Central memory CD4-positive, alpha-beta T cell (primary cell): ENCODE measurements around the gene DPP6.

Experiments
- DNase-seq: peaks from one replicate; pipeline ENCODE4 v3.0.0; 2022

Gene DPP6

DNA sequence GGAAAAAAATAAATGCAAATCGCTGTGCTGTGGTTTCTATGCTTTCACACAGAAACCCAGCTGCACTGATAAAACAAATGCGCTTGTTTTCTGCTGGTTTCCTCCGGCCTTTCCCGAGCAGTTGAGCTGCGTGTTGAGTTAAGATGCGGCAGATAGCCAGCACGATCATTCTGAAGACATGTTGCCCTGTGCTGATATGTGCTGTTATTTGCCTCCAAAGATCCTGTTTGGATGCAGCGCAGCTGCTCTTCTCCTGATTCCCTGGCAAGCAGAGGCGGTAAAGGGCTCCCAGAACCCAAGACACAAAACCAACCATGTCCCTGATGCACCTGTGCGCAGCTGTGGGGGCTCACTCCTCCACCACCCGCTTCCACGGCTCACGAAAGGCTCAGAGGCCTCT lies 725.3 kb downstream of the DPP6 start:
- DNase-seq: no peak

DNA sequence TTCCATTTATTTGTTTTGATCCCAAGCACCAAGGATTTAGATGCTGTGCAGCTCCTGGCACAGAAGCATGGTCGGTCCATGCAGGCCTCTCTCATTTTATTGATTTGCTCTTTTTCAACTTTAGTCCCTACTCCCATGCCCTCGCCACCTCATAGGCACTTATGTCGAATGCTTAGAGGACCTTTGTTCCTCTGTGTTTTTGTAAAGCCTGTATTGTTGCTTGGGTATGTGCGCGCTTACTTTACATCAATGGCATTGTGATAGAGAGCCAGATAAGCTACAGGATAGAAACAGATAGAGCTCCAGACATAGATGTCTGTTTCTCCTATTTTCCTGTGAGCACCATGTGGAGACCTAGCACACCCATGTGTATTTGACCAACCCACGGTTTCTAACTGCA lies 725.7 kb downstream of the DPP6 start:
- DNase-seq: no peak

DNA sequence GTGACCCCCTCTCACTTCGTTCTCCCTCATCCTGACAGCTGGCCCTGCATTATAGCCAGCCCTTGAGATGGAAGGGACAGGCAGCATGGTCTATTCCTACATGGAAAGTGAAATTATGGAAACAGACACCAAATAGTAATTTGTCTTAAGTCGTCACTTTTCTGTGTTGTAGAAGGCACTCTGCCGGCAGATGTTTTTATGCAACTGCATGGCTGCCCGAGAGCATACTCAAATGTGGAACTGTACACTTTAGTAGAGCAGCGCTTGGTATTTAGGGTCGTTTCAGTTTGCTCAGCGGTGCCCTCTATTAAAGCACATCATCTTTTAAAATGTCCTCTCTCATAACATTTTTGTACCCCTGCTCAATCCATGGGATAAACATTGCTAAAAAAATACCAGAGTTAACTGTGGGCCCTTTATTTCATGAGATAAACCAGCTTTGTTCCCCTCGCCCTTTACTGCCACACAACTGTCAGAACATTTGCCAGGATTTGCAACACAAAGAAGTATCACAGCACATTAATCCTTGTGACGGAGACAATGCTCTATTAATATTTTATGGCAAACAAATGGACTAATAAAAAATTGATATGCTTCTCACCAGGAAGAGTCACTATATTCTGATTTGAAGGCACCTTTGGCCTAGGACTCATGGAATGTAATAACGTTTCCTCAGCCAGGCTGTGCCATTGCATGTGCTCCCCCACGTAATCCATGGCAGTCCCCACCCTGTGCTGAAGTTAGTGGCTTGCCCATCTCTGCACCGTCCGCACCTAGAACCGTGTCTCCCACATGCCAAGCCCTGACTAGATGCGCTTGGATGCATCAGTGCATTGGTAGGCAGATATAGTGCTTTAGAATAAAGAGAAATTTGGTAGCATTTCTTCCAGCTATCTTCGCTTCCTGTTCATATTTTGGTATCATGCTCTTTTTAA lies 729.4 kb downstream of the DPP6 start:
- DNase-seq: no peak

DNA sequence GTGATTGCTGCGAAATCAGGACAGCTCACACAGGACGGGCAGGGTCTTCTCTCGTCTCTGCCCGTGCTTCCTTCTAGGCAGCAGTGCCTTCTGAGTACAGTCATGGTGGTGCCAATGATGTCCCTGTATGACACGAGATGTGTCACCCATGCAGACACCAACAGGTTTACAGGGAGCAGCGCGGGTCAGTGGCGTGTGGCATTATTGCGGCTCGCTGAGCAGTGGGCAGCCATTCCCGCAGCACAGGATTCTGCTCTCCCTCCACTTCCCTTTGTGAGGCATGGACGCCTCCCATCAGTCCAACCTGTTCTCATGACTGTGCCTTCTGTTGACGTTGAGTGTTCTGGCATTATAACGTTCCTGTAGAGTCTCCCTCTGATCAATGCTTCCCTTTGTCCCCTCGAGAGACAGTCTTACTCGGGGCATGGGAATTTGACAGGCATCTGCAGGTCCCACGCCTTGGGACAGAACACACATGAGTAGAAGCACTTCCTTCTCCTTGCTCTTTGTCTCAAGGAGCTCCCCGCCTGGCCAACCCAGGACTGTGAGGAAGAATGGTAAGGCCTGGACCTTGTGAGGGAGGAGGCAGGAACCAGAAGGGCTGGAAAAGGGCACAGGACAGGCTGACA lies 731.2 kb downstream of the DPP6 start:
- no peak for DNase-seq

DNA sequence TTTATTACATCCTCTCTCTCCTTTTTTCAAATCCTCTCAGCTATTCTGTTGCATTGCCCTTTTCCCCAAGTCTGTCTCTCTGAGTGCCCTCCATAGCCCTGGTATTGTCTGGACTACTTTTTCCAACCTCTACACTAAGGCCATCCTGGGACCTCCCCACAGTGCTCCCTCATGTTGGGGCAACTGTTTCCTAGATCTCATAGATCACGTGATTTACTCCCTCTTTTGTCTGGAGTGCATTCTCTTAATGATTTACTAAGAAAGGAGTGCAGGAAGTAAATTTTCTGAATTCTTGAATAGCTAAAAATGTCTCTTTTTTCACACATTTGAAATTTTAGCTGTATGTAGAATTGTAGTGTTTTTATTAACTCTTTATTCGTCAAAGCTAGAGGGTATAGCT lies 733.7 kb downstream of the DPP6 start:
- DNase-seq: no peak

DNA sequence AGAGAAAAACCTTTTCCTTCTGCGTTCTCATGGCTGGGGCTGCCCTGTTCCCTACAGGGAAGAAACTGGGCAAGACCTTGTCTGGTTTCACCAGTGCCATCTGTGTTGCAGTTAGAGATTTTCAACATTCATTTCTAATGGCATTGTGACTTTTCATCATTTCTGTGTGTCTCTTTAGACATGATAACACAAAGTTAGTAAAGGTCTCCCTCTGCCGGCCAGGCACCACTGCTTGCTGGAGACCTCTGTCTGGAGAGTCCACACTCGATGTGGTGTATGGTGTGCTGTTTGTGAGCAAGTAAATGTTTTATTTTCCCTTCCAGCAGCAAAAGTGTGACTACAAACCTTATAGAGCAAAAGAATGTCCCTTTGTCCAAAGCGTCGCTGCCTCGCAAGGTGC lies 737.2 kb downstream of the DPP6 start:
- DNase-seq: no peak

DNA sequence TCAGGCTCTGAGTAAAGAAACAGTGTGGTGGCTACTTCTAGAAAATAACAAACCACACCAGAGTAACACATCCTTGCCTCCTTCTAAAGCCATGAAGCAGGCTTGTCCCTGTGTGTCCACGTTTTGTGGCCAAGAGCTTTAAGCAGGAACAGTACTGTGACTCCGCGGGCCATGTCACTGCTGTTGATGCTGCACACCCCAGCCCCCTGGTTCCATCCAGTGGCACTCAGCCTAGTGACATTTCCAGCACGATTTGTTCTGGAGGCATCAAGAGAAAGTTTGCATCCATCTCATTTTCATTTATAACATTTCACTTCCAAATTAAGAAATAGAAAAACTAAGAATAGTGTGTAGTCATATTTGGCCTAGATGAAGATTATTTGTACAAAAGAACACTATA lies 739.4 kb downstream of the DPP6 start:
- no peak for DNase-seq

DNA sequence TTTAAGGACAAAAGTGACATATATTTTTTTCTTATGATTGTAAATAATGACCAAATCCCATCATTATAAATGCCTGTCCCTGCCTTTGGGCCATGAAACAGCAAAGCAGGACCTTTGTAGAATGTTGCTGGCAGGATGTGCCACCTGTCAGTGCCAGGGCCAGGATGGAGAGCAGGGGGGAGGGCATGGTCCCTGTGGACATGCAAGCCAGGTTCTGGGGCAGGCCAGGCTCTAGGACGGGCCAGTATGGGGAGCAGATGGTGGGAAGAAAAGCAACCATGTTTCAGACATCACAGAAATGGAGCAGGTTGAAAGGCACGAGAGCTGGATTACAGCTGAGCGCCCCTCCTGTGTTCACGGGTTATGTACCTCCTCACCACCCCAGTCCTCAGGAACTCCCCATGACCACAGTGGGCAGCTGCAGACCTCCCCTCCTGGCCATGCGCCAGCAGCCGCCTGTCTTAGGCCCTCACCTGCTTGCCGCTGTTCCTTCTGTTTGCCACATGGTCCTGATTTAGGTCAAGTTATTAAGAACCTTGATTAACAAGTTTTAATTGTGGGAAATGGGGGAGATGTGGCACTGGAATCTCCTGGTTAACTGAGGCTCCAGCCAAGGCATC lies 740.3 kb downstream of the DPP6 start:
- DNase-seq: no peak

DNA sequence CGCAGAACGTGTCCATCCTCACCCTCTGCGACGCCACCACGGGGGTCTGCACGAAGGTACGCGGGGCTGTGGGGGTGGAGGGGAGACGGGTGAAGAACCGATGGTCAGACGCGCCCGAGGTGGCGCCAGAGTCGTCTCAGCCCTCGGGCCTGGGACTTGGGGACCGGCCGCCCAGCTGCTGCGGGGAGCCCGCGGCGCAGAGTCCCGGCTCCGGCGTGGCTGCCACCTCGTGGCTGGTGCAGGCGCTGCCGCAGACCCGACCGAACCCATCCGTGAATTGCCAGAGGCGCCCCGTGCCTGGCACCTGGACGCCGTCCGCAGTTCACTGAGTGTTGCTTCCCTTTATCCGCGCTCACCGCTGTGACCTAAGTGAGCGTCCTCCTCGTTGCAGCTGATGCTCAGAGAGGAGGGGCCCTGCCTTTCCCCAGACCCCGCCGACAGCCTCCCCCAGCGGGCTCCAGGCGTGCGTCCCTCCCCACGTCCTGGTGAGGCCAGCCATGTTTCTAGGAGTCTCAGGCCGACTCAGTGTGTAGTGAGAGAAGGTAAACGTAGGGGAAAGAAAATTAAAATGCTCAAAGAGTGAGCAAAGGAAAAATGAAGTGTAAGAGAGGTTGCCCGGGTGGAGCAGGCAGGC lies 742.1 kb downstream of the DPP6 start:
- DNase-seq: no peak

DNA sequence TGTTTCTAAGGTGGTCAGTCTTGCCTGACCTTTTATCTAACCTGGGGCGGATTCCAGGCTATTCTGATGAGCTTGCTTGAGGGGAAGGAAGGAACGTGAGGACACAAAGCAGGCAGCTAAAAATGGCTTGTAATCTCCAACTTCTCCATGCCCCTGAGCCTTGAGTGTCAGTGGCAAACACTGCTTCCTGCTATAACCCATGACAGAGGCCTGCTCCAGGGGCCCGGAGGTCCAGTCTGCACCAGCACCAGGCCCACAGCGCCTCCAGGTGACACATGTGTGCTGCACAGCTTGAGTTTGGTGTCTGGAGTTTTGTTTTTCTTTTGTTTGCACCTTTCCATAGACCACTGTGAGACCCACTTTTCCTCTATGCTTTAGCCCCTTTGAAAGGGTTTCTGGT lies 742.8 kb downstream of the DPP6 start:
- no peak for DNase-seq

DNA sequence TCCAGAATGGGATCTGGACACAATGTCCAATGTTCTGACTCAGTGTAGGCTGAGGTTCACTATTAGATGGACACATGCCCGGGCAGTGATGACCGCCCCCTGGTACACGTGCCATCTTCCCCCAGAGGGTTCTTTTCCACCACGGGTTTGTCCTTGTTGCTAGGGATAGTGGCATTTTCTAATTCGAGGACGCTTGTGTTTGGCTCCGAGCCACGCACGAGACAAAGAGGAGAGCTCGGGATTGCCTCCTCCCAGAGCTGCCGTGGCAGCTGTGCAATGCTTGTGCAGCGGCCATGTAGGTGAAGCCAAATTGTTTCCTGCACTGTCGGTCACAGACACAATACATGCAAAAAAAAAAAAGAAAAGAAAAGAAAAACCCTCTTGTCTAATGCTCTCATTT lies 743.2 kb downstream of the DPP6 start:
- no peak for DNase-seq

DNA sequence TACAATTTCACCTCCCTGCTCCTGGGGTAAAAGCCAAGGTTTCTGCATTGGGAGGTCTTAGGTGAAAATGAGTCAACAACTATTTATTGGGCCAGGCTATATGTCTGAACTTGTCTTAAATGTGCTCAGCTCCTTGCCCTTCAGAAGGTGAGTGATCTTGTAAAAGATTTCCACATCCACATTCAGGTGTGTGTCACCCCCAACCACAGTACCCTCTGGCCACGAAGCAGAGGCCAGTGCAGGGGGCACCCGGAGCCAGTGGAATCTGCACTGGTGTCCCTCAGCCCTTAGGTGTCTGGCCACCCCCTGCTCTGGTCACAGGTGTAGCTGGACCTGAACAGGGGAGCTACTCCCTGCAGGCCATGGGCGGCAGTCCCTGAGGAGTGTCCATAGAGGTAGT lies 752.3 kb downstream of the DPP6 start:
- no peak for DNase-seq

DNA sequence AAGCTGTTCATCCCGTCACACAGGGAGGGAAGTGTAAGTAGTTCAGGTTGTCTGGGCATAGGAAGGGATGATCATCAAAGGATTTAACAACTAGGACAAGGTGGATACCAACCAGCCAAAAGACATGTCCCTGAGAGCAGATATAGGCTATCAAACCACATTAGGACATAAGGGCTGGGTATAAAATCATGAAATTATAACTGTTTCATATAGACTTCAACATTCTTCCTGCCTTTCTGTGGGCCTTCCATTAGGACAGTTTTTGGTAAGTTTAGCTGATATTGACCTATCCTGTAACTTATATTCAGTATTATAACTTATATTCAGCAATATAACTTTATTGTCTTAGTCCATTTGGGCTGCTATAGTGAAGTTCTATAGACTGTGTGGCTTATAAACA lies 759.8 kb downstream of the DPP6 start:
- no peak for DNase-seq

DNA sequence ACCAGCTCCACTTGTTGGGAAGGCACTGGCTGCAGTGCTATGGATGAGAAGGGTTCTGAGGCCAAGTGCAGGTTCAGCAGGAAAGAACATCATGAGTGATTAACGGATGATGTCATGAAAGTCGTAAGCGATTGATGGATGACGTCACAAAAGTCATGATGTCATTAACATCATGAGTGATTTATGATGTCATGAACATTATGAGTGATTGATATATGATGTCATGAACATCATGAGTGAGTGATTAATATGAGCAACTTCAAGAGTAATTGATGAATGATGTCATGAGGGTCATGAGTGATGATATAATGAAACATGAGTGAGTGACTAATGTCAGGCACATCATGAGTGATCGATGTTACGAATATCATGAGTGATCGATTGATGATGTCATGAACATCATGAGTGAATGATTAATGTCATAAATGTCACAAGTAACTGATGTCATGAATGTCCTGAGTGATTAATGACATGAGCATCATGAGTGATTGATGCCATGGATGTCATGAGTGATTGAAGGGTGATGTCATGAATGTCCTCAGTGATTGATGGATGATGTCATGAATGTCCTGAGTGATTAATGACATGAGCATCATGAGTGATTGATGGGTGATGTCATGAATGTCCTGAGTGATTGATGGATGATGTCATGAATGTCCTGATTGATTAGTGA lies 765.2 kb downstream of the DPP6 start:
- DNase-seq: no peak

DNA sequence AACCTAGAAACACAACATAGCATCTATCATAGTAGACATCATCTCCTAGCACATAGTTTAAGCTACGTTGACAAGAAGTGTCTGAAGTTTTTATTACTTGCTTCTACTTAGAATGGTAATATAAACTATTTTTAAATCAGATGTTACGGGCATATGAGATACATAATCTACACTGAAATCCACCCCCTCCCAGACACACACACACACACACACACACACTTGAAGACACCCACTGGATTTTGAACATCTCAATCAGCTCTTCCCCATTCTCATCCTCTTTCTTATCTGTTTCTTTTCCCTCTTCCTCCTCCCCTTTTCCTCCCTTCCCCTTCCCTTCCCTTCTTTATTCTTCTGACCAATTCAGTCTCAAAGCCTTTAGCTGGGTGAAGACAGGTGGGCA lies 774.8 kb downstream of the DPP6 start:
- no peak for DNase-seq

DNA sequence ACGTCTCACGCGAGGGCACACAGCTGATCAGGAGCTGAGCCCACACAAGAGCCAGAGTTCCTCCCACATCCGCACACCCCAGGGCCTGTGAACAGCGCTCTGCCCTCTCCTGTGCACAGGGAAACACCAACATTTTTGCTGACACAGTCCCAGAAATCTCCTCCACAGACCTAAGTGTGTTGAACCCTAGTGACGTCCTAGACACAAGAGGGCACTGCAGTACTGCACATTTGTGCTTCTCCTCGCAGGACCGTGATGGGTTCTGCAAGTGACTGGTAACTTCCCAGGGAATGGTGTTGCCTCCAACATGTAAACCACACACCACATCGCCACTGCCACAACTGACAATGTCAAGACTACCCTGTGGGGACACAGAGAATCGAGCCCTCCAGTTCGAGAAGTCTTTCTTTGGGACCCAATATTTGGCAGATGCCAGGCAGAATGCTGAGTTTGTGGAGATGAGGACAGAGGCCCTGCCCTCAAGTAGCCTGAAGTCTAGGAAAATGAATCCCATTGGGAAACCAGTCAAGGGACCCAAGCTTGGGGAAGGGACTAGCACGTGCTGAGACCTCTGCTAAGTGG lies 780.5 kb downstream of the DPP6 start:
- DNase-seq: no peak

DNA sequence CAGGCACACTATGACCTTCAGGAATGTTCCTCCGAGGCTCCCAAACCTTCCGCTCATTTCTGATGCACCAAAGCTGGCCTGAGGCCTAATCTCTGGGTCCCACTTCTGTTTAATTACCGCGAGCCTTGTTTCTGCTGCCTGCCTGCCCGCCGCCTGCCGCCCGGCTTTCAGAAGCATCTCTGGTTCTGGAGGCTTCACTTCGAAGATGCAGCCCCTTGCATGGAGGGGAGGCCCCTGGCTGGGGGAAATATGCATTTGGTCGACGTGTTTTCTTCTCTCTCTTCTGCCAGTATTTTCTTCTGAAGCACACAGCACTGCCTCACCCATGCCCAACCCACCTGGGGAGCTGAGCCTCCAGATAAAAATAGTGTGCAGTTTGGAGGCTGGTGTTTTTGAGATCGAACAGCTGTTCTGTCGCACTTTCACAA lies 783.8 kb downstream of the DPP6 start:
- no peak for DNase-seq

DNA sequence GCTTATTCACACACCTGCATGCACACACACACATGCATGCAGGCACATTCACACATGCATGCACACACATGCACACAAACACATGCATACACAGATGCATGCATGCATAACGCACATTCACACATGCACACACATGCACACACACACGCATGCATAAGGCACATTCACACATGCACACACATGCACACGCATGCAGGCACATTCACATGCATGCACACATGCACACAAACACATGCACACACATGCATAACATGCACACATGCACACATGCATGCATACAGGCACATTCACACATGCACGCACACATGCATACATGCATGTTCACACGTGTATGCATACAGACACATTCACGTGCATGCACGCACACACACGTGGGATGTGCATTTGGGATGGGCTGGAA lies 784.9 kb downstream of the DPP6 start:
- no peak for DNase-seq

DNA sequence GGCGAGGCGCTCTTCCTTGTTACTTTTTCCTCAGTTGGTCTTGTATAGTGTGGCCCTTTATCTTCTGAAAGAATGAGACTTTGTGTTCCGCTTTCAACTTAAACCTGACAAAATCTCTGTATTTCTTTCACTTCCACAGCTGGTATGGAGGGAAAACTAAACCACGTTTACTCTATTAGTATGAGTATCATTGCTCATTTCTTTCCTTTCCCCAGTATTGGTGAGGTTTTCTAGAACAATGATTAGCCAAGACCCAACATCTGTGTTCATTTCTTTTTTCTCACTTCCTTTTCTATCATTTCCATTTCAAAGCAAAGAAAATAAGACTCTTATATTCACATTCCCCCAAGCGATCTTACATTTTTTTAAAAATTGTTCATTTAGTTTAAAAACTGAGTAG lies 785.4 kb downstream of the DPP6 start:
- DNase-seq: no peak

DNA sequence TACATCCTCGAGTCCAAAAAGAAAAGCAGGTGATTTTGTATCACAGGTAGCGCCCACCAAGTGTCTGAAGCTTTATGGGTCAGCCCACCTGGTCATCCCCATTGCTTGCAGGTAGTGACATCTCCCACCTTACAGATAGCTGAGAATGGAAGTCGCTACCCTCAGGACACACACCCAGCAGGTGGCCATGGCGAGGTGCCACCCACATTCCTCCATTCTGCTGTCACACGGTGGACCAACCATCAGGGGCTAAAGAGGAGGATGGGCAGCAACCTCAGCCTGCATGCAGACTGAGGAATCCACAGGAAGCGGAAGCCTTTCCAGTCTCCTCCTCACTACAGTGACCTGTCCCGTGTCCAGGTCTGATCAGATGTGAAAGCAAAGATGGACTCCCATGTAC lies 787.9 kb downstream of the DPP6 start:
- no peak for DNase-seq

DNA sequence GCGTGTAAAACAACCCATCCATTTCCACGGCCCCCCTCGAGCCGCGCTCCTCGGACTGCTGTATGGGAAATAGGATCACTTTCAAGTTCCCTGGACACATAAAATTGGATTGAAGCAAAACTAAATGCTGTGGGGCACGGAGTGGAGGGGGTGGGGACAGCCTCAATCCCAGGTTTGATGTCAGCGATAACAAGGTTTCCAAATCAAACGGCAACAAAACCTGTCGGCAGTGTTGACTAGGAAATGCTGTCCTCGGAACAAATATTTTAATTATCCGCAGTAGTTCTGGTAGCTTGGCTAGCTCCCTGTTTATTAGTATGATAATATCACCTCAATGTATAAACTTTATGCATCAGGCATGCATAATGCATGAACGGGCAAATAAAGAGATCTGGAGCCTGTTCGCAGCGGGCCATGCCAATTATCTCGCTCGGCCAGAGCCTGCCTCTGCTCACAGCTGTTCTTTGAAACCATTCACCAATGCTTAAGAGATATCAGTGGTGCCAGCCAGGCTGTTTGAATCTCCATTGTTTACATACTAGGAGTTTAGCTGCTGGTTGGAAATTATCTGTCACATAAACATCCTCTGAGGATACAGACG lies 789.6 kb downstream of the DPP6 start:
- no peak for DNase-seq

DNA sequence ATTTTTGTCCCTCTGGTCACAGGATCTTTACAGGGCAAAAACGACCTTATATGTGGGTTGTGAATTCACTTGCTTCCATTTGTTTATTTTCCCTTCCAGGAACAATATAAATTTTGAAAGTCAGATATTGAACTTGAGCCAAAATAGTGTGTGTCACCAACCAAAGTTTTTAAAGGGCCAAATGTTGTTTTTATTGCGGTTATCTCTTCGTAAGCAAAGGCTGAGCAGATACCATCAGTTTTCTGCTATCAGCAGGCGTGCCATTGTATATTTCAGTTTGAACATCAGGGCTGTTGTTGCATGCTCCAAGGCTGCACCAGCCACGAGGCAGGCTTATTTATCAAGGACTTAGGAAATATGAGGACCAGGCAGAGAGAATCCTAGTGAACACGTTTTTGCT lies 790.4 kb downstream of the DPP6 start:
- DNase-seq: no peak
